Ishikawa (cell line): ENCODE results near the gene CCDC183.

Source experiments
- CEBPB ChIP-seq: IDR thresholded peaks from 2 replicates; pipeline ENCODE4 v1.6.1; 2012
- CREB1 ChIP-seq: IDR thresholded peaks from 2 replicates; pipeline ENCODE4 v1.6.1; 2012; ENCODE audit warnings: low read depth
- EGR1 ChIP-seq: IDR thresholded peaks from 2 replicates; pipeline ENCODE4 v1.6.1; 2012
- EP300 ChIP-seq: IDR thresholded peaks from 2 replicates; pipeline ENCODE4 v1.6.1; 2012; ENCODE audit warnings: borderline replicate concordance
- FOXM1 ChIP-seq: IDR thresholded peaks from 2 replicates; pipeline ENCODE4 v1.6.1; 2012; ENCODE audit warnings: low read depth, borderline replicate concordance
- MAX ChIP-seq: IDR thresholded peaks from 2 replicates; pipeline ENCODE4 v1.6.1; 2012
- NFIC ChIP-seq: IDR thresholded peaks from 2 replicates; pipeline ENCODE4 v1.6.1; 2012
- RAD21 ChIP-seq: IDR thresholded peaks from 2 replicates; pipeline ENCODE4 v1.6.1; 2012; ENCODE audit warnings: low read depth
- REST ChIP-seq: IDR thresholded peaks from 2 replicates; pipeline ENCODE4 v1.6.1; 2012; ENCODE audit warnings: low read depth, mild to moderate bottlenecking
- TAF1 ChIP-seq: IDR thresholded peaks from 2 replicates; pipeline ENCODE4 v1.6.1; 2012; ENCODE audit warnings: low read depth, mild to moderate bottlenecking
- TCF12 ChIP-seq: IDR thresholded peaks from 2 replicates; pipeline ENCODE4 v1.6.1; 2012; ENCODE audit warnings: low read depth
- TEAD4 ChIP-seq: IDR thresholded peaks from 2 replicates; pipeline ENCODE4 v1.6.1; 2012
- USF1 ChIP-seq: IDR thresholded peaks from 2 replicates; pipeline ENCODE4 v1.6.1; 2012
- YY1 ChIP-seq: IDR thresholded peaks from 2 replicates; pipeline ENCODE4 v1.6.1; 2012; ENCODE audit warnings: low read depth
- ZBTB7A ChIP-seq: IDR thresholded peaks from 2 replicates; pipeline ENCODE4 v1.6.1; 2012; ENCODE audit warnings: low read depth

Gene CCDC183

GRCh38 chr9:136839229-136840139 is 43.3 kb downstream of the CCDC183 start:
- TF ChIP-seq NFIC = no peak
- no peak for TF ChIP-seq YY1
- TF ChIP-seq FOXM1 = no peak
- TF ChIP-seq RAD21 = no peak
- TF ChIP-seq EP300 = no peak
- TF ChIP-seq TCF12 = no peak
- no peak for TF ChIP-seq CREB1

GRCh38 chr9:136840140-136840876 is 44.2 kb downstream of the CCDC183 start:
- no peak for TF ChIP-seq NFIC
- no peak for TF ChIP-seq FOXM1
- TF ChIP-seq EP300 = no peak

- TF ChIP-seq RAD21 = peak; percentile 7; the same call in 1 of the 2 replicates
- 0 out of 2 replicates have a peak, but pooled peaks have one; percentile 2 for TF ChIP-seq USF1
- TF ChIP-seq ZBTB7A = peak; percentile 55
- peak; percentile 60 for TF ChIP-seq NFIC
- no peak for TF ChIP-seq FOXM1
- peak; percentile 83 for TF ChIP-seq MAX
- 0 out of 2 replicates have a peak, but pooled peaks have one; percentile 20 for TF ChIP-seq TAF1
- peak; percentile 55 for TF ChIP-seq EP300
- peak; percentile 91 for TF ChIP-seq TCF12
- TF ChIP-seq CREB1 = no peak
- TF ChIP-seq REST = no peak
- 0 out of 2 replicates have a peak, but pooled peaks have one; percentile 7 for TF ChIP-seq YY1
- no peak for TF ChIP-seq CEBPB
- peak; percentile 88 for TF ChIP-seq EGR1
- peak; percentile 86 for TF ChIP-seq TEAD4
These were observed 44.9 kb downstream of the CCDC183 start for GRCh38 chr9:136840877-136841645.

GRCh38 chr9:136841646-136842379 is 45.7 kb downstream of the CCDC183 start:
- peak; percentile 88 for TF ChIP-seq USF1

- TF ChIP-seq RAD21 (peak; percentile 38; the same call in 1 of the 2 replicates), MAX (peak; percentile 43; the same call in 1 of the 2 replicates), ZBTB7A (peak; percentile 77)
These were observed 46.3 kb downstream of the CCDC183 start, which contains the start of gene AJM1 for GRCh38 chr9:136842380-136842948. AJM1 (plus strand) TSS chr9:136842478; CDS start chr9:136844415, 1,937 bp downstream.

- 0 out of 2 replicates have a peak, but pooled peaks have one; percentile 29 for TF ChIP-seq ZBTB7A
These were observed 47.9 kb downstream of the CCDC183 start for GRCh38 chr9:136843801-136844740.
